Occipital lobe (tissue), 2 donors: ENCODE data around the gene RMDN2. TPM values are rescaled to one million over a fixed set of nuclear protein-coding genes. Genes with fewer than 3 reads are reported as not detected.

Source experiments
- DNase-seq: peaks from one replicate; lab custom pipeline; 2025; lab: John Stamatoyannopoulos, UW
- total RNA-seq: library from RNA; depleted of rRNA; stranded (reverse); fragments of >200 nt; gene quantifications from one replicate; pipeline ENCODE4 v1.2.3, GENCODE V29; 2014

The RMDN2 gene
- total RNA-seq, 1 donor from 2014 or later, result 13.6 TPM

DNA sequence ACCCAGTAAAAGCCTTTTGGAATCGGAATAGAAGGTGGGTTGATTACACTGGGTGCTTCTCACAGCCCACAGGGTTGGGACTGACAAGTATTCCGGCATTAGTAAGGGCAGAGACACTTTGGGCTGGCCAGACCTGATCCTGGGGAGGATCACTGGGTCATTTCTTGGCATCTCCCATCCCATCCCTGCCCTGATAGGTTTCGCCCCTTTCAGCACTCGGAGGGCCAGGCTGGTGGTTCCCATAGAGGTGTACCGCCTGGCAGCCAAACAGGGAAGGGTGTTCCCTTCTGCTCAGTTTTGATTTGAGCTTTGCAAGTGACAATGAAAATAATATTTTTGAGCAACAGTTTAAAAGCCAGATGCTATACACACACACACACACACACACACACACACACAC is 113.6 kb downstream of the RMDN2 start:
- no peak for DNase-seq

DNA sequence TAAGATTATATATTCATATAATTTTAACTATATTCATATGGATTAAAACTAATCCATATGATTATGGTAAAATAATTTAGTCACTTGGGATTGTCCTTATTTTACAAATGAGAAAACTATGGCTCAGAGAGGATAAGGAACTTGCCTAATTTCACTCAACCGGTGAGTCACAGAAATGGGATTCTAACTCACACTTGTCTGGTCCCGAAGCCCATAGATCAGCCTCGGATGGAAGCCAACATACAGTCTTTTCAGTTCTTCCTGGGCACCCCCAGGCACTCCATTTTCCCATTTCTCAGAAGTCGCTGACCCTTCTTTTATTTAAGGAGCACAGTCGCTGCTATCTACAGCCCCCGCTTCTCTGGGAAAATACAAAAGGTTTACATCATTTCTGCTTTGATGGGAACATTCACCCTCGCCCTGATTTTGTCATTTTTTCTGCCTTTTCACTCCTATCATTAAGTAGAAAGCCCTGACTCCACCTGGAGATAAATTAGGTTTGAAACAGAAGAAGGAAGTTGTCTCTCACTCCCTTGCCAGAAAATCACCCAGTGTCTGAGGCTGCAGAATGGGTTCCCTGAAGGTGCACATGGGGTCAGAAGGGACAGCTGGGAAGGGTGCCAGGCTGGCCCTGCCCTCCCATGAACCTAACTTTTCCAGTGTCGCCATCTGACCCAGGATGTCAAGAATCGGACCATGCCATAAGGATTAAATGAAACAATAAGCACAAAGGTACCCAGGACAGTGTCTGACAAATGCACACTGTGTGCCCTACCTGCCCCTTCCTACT is 114.2 kb downstream of the RMDN2 start:
- DNase-seq, result no peak

DNA sequence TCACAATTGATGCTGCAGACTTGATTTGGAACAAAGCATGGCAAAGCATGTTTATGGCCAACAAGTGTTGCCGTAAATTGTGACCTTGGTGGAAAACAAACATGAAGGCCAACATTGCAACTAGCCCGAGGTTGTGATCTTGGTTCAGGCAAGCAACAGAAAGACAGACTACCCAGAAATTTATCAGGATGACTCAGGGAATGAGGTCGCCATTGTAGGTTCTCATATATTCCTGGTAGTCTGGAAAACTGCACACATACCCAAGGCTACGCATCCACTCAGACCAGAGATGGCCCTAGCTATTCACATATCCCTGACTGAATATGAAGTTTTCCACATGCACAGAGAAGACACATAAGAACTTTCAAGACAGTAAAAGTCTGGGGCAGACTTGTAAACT is 120.7 kb downstream of the RMDN2 start:
- no peak for DNase-seq

DNA sequence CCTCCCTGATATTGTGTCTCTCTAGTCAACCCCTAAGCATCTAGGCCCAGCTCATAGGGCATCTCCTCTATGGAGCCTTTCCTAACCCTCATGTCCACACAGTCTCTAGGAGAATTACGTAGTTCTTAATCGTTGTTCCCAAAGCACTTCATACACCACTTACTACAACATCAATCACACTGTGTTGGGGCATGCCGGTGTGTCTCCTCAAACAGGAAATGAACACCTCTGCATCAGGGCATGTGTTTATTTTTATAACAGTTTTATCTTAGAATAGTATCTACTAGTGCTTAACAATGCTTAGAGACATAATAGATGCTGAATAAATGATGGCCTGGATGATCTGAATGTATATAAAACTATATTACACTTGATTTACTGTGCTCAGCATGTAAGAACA is 131.1 kb downstream of the RMDN2 start:
- no peak for DNase-seq

DNA sequence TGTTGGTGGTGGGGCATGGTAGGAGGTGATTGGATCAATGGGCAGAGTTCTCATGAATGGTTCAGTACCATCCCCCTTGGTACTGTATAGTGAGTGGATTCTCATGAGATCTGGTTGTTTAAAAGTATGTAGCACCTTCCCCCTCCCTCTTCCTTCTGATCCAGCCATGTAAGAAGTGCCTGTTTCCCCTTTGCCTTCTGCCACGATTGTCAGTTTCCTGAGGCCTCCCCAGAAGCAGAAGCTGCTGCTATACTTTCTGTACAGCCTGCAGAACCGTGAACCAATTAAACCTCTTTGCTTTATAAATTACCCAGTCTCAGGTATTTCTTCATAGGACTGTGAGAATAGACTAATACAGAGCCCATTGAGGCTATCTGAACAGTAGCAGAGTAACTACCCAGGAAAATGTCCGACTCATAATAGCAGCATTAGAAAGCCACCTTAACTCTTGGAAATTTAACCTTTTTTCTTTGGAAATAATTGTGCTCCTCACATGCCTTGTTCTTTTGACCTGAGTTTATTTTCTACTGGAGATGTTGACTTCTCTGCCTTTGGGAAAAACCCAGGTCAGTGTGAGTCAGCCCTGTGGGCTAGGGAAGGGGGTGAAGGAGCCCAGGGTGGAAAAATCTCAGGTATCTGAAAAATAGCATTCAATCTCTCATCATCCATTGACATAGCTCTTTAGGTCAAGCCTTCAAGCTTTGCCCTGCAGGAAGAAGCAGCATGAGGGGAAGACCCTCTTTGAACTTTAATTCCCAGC is 132.7 kb downstream of the RMDN2 start:
- no peak for DNase-seq

DNA sequence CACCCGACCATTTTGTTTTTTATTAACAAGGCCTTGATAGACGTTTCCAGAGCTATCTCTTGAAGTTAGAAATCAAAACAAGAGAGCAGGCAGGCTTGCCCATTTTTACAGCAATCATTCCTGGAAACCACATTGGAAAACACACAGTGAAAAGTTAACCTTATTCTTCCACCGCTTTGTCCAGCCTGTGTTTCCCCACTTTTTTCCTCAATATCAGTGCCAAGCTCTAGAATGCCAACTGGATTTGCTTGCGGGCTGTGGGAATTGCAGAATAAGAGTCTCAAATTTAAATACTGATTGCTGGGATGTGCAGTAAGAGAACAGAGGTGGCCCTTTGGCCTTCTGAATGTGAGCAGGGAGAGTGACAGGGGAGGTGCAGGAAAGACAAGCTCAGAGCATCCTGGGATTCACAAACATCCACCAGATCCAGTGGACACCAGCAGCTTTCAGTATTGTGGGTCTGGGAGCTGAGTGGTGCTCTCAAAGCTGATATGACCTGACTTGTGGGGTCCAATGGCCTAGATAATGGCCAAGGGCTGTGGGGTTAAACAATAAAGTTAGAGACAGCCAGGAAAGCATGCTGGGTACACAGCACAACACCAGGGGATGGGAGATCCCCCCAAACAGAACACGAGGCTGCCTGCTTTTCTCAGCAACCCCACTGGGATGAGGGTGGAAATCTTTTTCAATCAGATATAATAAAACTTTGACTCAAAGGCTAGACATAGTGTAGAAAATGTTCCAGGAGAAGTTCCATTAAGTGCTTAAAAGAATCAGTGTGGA is 135.3 kb downstream of the RMDN2 start:
- no peak for DNase-seq

DNA sequence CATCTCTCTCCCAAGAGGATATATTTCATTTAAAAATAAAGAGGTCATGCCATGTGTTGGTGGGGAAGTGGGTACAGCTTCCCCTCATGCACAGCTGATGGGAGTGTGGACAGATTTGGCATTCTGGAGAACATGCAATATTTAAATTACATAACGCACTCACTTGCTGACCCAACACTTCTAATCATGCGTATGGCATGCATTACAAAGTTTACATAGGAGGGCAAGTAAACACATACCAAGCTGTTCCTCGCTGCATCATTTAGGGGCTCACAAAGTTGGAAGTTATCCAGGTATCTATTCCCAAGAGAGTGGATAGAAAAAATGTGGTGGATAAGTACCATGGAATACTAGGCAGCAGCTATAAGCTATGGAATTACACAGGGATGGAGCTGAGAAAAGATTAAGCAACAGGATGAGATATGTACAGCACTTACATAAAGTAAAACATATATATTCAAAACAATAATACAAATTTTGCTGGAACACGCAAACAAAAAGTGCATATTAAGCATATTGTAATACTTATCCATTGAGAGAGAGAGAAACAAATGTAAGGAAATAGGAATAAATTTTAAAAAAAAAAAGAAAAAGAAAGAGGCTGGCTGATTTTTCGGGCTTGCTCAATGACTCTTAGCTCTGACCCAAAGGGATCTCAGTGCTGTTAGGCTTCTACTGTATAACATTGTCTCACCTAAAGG is 139.9 kb downstream of the RMDN2 start:
- DNase-seq, result no peak

DNA sequence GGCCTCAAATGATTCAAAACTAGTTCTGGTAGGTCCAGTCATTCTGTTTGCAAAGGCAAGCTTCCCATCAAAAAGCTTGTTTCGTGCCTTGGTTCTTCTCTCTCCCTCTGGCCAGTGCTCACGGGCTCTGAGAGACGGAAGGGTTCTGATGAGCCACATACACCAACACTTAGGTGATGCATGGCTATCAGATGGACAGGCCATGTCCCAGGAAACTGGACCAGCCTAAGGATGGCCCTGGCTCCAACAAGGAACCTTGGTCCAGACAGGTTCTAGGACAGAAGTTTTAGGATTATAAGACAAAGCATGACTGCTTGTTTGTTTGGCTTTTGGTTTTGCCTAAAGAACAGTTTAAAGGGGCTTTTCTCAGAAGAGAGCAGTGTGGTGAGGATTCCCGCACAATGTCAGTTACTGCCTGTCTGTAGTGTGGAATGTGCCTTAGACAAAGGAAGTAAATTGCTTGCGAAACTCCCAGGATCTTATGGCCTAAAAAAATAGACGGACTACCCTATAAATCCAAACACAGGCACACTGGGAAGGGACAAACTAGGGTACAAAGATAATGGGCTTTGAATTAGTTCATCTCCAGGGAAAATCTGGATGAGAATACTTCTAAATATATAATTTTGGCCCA is 140.5 kb downstream of the RMDN2 start:
- DNase-seq, result no peak

DNA sequence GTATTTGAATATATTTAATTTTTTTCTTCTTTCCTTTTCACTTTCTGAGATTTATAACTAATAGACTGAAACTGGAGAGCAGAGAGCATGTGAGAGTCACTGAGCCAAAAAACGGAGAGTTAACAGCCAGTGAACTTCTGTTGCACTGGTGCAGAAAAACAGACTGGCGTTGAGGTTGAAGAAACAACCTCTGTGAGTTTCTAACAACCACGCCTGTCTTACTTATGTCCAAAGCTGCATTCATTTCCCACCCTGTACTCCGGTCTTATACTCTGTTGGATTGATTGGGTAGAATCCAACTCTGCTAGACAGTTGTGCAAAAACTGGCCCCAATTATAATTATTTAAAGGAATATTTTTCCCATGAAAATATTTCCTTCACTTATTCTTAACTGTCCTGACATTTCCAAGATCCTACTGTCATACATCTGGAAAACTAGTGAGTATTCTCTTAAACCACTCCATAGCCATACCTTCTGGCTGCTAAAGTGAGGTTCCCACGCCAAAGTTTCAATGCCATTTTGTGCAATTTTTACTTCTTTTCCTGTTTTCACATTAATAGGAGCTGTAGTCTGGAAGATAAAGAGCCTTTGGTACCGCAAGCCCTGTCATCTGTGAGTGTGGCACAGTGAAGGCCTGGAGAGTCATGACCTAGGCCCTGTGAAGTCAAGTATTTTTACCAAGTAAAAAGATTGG is 141.5 kb downstream of the RMDN2 start:
- DNase-seq, result no peak

Other genes starting within 250 kb of the RMDN2 start
- gene CYP1B1, start 150.9 kb downstream of the RMDN2 start, total RNA-seq, result 7.8 TPM